H1 (cell line): ENCODE results near the gene PTK6. TPM values are rescaled to one million over a fixed set of nuclear protein-coding genes. Genes with fewer than 3 reads are reported as not detected.
"Not testable (repeated sequence)": the region's sequence is repeated elsewhere in the genome, so short reads cannot be mapped to it uniquely, and the experiment has no call there.

Source experiments
- CTCF ChIA-PET: fragments of 300-600 bp; sonication (Branson Sonifier 250); formaldehyde crosslinking; loops from one replicate; lab custom pipeline; 2021; ENCODE audit not compliant: partially characterized antibody; lab: Charles Lee
- POLR2A ChIA-PET: fragments of 300-600 bp; sonication (Branson Sonifier 250); formaldehyde crosslinking; loops from one replicate; lab custom pipeline; 2021; ENCODE audit warnings: inconsistent platforms; ENCODE audit not compliant: partially characterized antibody; lab: Charles Lee
- DNase-seq, 2 experiments: peaks; one replicate each; pipeline versions ENCODE4 v3.0.0 to v3.0.0-alpha.2; 2010 to 2022; ENCODE audit warnings: low spot score in 2 of 2, low read depth in 1 of 2, mixed read lengths in 1 of 2
- FAIRE-seq: peaks from 2 replicates; lab custom pipeline; 2011; peaks lifted over from hg19 to GRCh38; lab: Jason Lieb, UNC
- H2AFZ ChIP-seq: 2 replicates; pipeline ENCODE4 v1.8.1; 2012; ENCODE audit warnings: low read length, inconsistent platforms
- H2AK5ac ChIP-seq: 2 replicates; pipeline ENCODE4 v1.6.1; 2013; ENCODE audit warnings: low read depth, low read length
- H2BK120ac ChIP-seq: replicated peaks from 2 replicates; pipeline ENCODE3; 2013; ENCODE audit warnings: low read depth, low read length, inconsistent platforms
- H2BK12ac ChIP-seq: 2 replicates; pipeline ENCODE4 v1.6.1; 2013; ENCODE audit warnings: low read depth, low read length
- H2BK15ac ChIP-seq: 2 replicates; pipeline ENCODE4 v1.6.1; 2013; ENCODE audit warnings: low read length
- H2BK20ac ChIP-seq: 2 replicates; pipeline ENCODE4 v1.6.1; 2013; ENCODE audit warnings: low read length
- H2BK5ac ChIP-seq: 2 replicates; pipeline ENCODE4 v1.6.1; 2013; ENCODE audit warnings: low read depth, low read length
- H3K14ac ChIP-seq: 2 replicates; pipeline ENCODE4 v1.6.1; 2013; ENCODE audit warnings: inconsistent platforms; ENCODE audit not compliant: insufficient read length
- H3K18ac ChIP-seq: 2 replicates; pipeline ENCODE4 v1.6.1; 2013; ENCODE audit warnings: low read length; ENCODE audit errors: extremely low read depth
- H3K23ac ChIP-seq: 2 replicates; pipeline ENCODE4 v1.6.1; 2013; ENCODE audit warnings: inconsistent platforms; ENCODE audit not compliant: insufficient read length
- H3K23me2 ChIP-seq: 2 replicates; pipeline ENCODE4 v1.6.1; 2013; ENCODE audit warnings: low read depth, low read length
- H3K27ac ChIP-seq: 2 replicates; pipeline ENCODE4 v1.6.1; 2011; ENCODE audit warnings: low read depth, low read length, inconsistent platforms
- H3K27me3 ChIP-seq, 4 experiments: replicated peaks in 1 of 4; 1 replicate in 1 of 4; 2 replicates in 3 of 4; pipeline versions ENCODE4 v1.6.1 to v1.8.1; 2011 to 2013; ENCODE audit warnings: low read length in 3 of 4, mild to moderate bottlenecking in 3 of 4, inconsistent platforms in 2 of 4, mixed read lengths in 2 of 4, moderate library complexity in 1 of 4; ENCODE audit not compliant: control insufficient read depth in 3 of 4, insufficient read depth in 3 of 4; ENCODE audit errors: extremely low read depth in 1 of 4
- H3K36me3 ChIP-seq, 4 experiments: 2 replicates each; pipeline versions ENCODE4 v1.6.1 to v1.8.1; 2011 to 2013; ENCODE audit warnings: mild to moderate bottlenecking in 4 of 4, low read length in 3 of 4, moderate library complexity in 2 of 4, control low read depth in 1 of 4, inconsistent platforms in 1 of 4; ENCODE audit not compliant: insufficient read depth in 4 of 4, control insufficient read depth in 2 of 4
- H3K4ac ChIP-seq: replicated peaks from 2 replicates; pipeline ENCODE3; 2013; ENCODE audit warnings: low read length, low read depth, mixed read lengths, inconsistent platforms; ENCODE audit not compliant: insufficient read length
- H3K4me1 ChIP-seq, 4 experiments: replicated peaks in 1 of 4; 1 replicate in 1 of 4; 2 replicates in 3 of 4; pipeline versions ENCODE4 v1.6.1 to v1.8.1; 2011 to 2013; ENCODE audit warnings: low read length in 3 of 4, inconsistent platforms in 2 of 4, mixed read lengths in 1 of 4; ENCODE audit not compliant: insufficient read depth in 4 of 4, control insufficient read depth in 3 of 4
- H3K4me2 ChIP-seq, 2 experiments: 2 replicates each; pipeline versions ENCODE4 v1.6.1 to v1.8.1; 2011 to 2013; ENCODE audit warnings: low read depth in 2 of 2, low read length in 2 of 2, control low read depth in 1 of 2, inconsistent platforms in 1 of 2, mild to moderate bottlenecking in 1 of 2; ENCODE audit not compliant: insufficient read depth in 1 of 2
- H3K4me3 ChIP-seq, 4 experiments: fragments of 200-600, 300-600 bp in 1 of 4; sonication (generic), shearing (Covaris generic), sonication (Bioruptor Twin) in 1 of 4; 2 replicates each; pipeline versions ENCODE4 v1.5.1 to v1.8.1; 2011 to 2016; ENCODE audit warnings: low read length in 4 of 4, low read depth in 3 of 4, control low read depth in 2 of 4, inconsistent platforms in 2 of 4, mild to moderate bottlenecking in 2 of 4, mixed read lengths in 1 of 4, moderate library complexity in 1 of 4; ENCODE audit not compliant: insufficient read depth in 2 of 4; ENCODE audit errors: extremely low read depth in 1 of 4
- H3K56ac ChIP-seq: replicated peaks from 2 replicates; pipeline ENCODE3; 2013; ENCODE audit warnings: low read depth, mild to moderate bottlenecking, mixed read lengths, low read length, inconsistent platforms; ENCODE audit not compliant: insufficient read length
- H3K79me1 ChIP-seq: 2 replicates; pipeline ENCODE4 v1.6.1; 2013; ENCODE audit warnings: low read depth, low read length, control low read depth
- H3K79me2 ChIP-seq, 2 experiments: 2 replicates each; pipeline versions ENCODE4 v1.6.1 to v1.8.1; 2012 to 2013; ENCODE audit warnings: low read length in 2 of 2, mild to moderate bottlenecking in 2 of 2, inconsistent platforms in 1 of 2; ENCODE audit not compliant: insufficient read depth in 2 of 2, control insufficient read depth in 1 of 2
- H3K9ac ChIP-seq, 4 experiments: replicated peaks in 1 of 4; 1 replicate in 1 of 4; 2 replicates in 3 of 4; pipeline versions ENCODE4 v1.6.1 to v1.8.1; 2011 to 2013; ENCODE audit warnings: low read depth in 3 of 4, low read length in 3 of 4, control low read depth in 2 of 4, mild to moderate bottlenecking in 2 of 4, moderate library complexity in 2 of 4, inconsistent platforms in 1 of 4; ENCODE audit errors: extremely low read depth in 1 of 4
- H3K9me3 ChIP-seq, 2 experiments: 2 replicates each; pipeline versions ENCODE4 v1.6.1 to v1.8.1; 2012 to 2013; ENCODE audit warnings: mild to moderate bottlenecking in 2 of 2, moderate library complexity in 2 of 2, control low read depth in 1 of 2, inconsistent platforms in 1 of 2, low read depth in 1 of 2, low read length in 1 of 2, mixed read lengths in 1 of 2; ENCODE audit not compliant: insufficient read depth in 2 of 2
- H4K20me1 ChIP-seq, 2 experiments: replicated peaks in 1 of 2; 2 replicates each; pipeline versions ENCODE3 to v1.8.1; 2011 to 2013; ENCODE audit warnings: inconsistent platforms in 2 of 2, low read length in 2 of 2, mild to moderate bottlenecking in 1 of 2; ENCODE audit not compliant: insufficient read depth in 2 of 2, control insufficient read depth in 1 of 2
- H4K5ac ChIP-seq: 2 replicates; pipeline ENCODE4 v1.6.1; 2013; ENCODE audit warnings: low read length, low read depth, mixed read lengths, inconsistent platforms; ENCODE audit not compliant: insufficient read length
- H4K8ac ChIP-seq: 2 replicates; pipeline ENCODE4 v1.8.0; 2013; ENCODE audit warnings: mild to moderate bottlenecking, moderate library complexity, low read length, inconsistent platforms; ENCODE audit not compliant: insufficient read depth; ENCODE audit errors: extremely low read depth
- H4K91ac ChIP-seq: replicated peaks from 2 replicates; pipeline ENCODE3; 2013; ENCODE audit warnings: low read length, mixed read lengths, inconsistent platforms; ENCODE audit not compliant: insufficient read length
- WGBS, 2 experiments: shearing (Covaris generic) in 1 of 2; methylation state at CpG; one replicate each; pipeline versions ENCODE4 v1.1.6 to v1.1.7; 2013 to 2015; ENCODE audit warnings: low lambda C conversion rate in 2 of 2, mixed read lengths in 2 of 2, inconsistent platforms in 1 of 2, low coverage in 1 of 2, missing lambda C conversion rate in 1 of 2; ENCODE audit not compliant: insufficient replicate concordance in 2 of 2, insufficient coverage in 1 of 2, insufficient read length in 1 of 2; ENCODE audit errors: extremely low coverage in 1 of 2, missing lambda C conversion rate in 1 of 2; 5-methylcytosine and 5-hydroxymethylcytosine counted together
- polyA plus RNA-seq, 7 experiments: library from polyadenylated mRNA; depleted of rRNA in 3 of 7; stranded (reverse) in 5 of 7; unstranded in 2 of 7; fragments of >200 nt in 5 of 7; fragments of 200-250 nt in 2 of 7; gene quantifications; 1 replicate in 5 of 7; 2 replicates in 1 of 7; 4 replicates in 1 of 7; pipeline versions ENCODE4 v1.2.1 to v1.2.3, GENCODE V29; 2011 to 2013; ENCODE audit warnings: missing spikeins in 2 of 7, mixed read lengths in 2 of 7
- total RNA-seq: library from RNA; stranded (reverse); fragmentation: NEBNext Ultra II Directional; extraction: Animal tissue kit (Norgen Biotek cat#: 25700); gene quantifications from 2 replicates; pipeline ENCODE4 v1.2.1, GENCODE V29; 2021

The PTK6 gene
- total and polyA plus RNA-seq, 2 of the 8 experiments (the other 6 are each of a cell fraction or from before 2014, with no cell fraction given), result 0.12 to 0.19 TPM

GRCh38 chr20:63571087-63571478 is 33.9 kb upstream of the PTK6 start:
- H2BK15ac ChIP-seq, H2BK12ac ChIP-seq, H3K4ac ChIP-seq, H3K36me3 ChIP-seq, H2BK20ac ChIP-seq, H4K5ac ChIP-seq, H3K79me1 ChIP-seq, H2BK120ac ChIP-seq, H3K9me3 ChIP-seq, H4K20me1 ChIP-seq, H3K4me3 ChIP-seq, H3K23me2 ChIP-seq, H2AFZ ChIP-seq, H3K27me3 ChIP-seq, H3K4me1 ChIP-seq, DNase-seq, H3K9ac ChIP-seq, H3K79me2 ChIP-seq, H3K27ac ChIP-seq, FAIRE-seq, H2BK5ac ChIP-seq, H4K91ac ChIP-seq, H3K18ac ChIP-seq, H3K23ac ChIP-seq, H2AK5ac ChIP-seq, H3K14ac ChIP-seq, POLR2A ChIA-PET, H3K56ac ChIP-seq, H4K8ac ChIP-seq, H3K4me2 ChIP-seq: not testable (repeated sequence)
- 72% methylated on average over 8 of the region's 11 CpGs; no CpG with 5 or more reads in 1 of the 2 experiments for WGBS, 2 experiments
- CTCF ChIA-PET, result interaction anchor here (1.2 to 3.2 kb wide), 3 partner anchors 12 to 420 kb away, joined by 4 to 20 read pairs (median 10); partner anchors contain the start of gene PTK6
